Tibial nerve (tissue), 4 donors: ENCODE measurements around the gene TMEM255B. TPM values are rescaled to one million over a fixed set of nuclear protein-coding genes. Genes with fewer than 3 reads are reported as not detected.

ENCODE experiments used
- DNase-seq, 2 donors: peaks; one replicate each; pipeline ENCODE4 v3.0.0-alpha.2; 2019; ENCODE audit warnings: low spot score in 2 of 2
- H3K27ac ChIP-seq, 4 donors: fragments of 200-600 bp; sonication (generic) in 3 of 4; one replicate each; pipeline ENCODE4 v1.5.1; 2017 to 2019; ENCODE audit warnings: mild to moderate bottlenecking in 1 of 4
- H3K27me3 ChIP-seq, 2 donors: fragments of 200-600 bp; sonication (generic) in 1 of 2; one replicate each; pipeline versions ENCODE4 v1.5.1 to v1.6.0; 2017 to 2019
- H3K36me3 ChIP-seq, 3 donors: fragments of 200-600 bp; sonication (generic); one replicate each; pipeline ENCODE4 v1.5.1; 2018 to 2019
- H3K4me1 ChIP-seq, 4 donors: fragments of 200-600 bp; sonication (generic) in 3 of 4; one replicate each; pipeline ENCODE4 v1.5.1; 2017 to 2019
- H3K4me3 ChIP-seq, 4 donors: fragments of 200-600 bp; sonication (generic) in 3 of 4; one replicate each; pipeline ENCODE4 v1.5.1; 2017 to 2019; ENCODE audit warnings: mild to moderate bottlenecking in 1 of 4, moderate library complexity in 1 of 4
- H3K9me3 ChIP-seq, 4 donors: fragments of 200-600 bp; sonication (generic) in 3 of 4; one replicate each; pipeline ENCODE4 v1.5.1; 2017 to 2019
- EP300 ChIP-seq, 2 donors: sonication (generic); formaldehyde crosslinking; IDR thresholded peaks; one replicate each; pipeline ENCODE4 v1.6.1; 2017; ENCODE audit warnings: antibody characterized with exemption in 2 of 2, mild to moderate bottlenecking in 1 of 2
- POLR2A ChIP-seq, 2 donors: fragments of 450-650 bp; IDR thresholded peaks; one replicate each; pipeline ENCODE4 v1.6.1; 2017; ENCODE audit warnings: antibody characterized with exemption in 2 of 2, mild to moderate bottlenecking in 2 of 2, moderate library complexity in 2 of 2
- WGBS, 2 donors: methylation state at CpG; one replicate each; pipeline ENCODE4 v1.1.5; 2018; 5-methylcytosine and 5-hydroxymethylcytosine counted together
- total RNA-seq, 4 donors: library from RNA; depleted of rRNA; stranded (reverse); fragments of >200 nt; gene quantifications; one replicate each; pipeline ENCODE4 v1.1.0, GENCODE V29; 2016
- TF ChIP-seq, protein P1 (sequence below), 5 experiments: fragments of 200-600 bp in 3 of 5; fragments of 450-650 bp in 2 of 5; sonication (generic) in 3 of 5; IDR thresholded peaks; one replicate each; pipeline ENCODE4 v1.5.1; 2016 to 2019; ENCODE audit warnings: antibody characterized with exemption in 5 of 5, mild to moderate bottlenecking in 3 of 5, moderate library complexity in 2 of 5

Gene TMEM255B
- total RNA-seq, 4 donors from 2014 or later = 3.3 to 21.6 (median 10.9) TPM

DNA sequence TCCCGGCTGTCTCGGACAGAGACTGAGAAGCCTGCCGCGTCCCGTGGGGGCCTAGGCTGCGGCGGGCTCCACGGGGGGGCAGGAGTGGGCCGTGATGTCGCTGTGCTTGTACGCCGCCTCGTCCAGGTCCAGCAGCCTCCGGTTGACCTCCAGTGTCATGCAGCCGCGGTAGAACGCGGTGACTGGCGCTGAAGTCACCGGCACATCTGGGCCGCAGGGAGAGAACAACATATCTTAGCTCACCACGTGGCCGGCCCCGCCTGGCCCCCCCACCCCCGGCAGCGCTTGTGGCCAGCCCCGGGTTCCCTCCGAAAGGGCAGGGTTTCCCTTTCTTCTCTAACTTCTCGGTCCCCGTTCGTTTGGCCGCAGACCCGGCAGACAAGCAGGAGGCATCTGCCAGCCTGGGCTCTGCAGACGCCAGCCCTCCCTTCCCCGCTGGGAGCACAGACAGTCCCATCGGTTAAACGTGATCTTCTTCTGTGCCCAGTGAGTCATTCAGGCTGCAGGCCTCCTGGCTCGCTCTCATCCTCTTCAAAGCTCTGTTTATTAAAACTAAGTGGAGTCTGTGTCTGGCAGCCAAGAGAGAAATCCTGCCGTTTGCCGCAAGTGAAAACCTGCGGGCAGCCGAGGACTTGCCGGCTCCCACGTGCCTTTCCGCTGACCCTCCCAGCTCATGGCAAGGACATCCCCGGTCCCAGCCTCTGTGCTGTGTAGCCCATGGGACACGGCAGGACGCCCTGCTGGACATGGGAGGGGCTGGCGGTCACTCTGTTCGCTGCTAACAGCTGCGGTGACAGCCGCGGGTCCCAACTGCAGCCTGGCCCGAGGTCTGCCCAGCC is 62.0 kb downstream of the TMEM255B start:
- TF ChIP-seq, protein P1, sequence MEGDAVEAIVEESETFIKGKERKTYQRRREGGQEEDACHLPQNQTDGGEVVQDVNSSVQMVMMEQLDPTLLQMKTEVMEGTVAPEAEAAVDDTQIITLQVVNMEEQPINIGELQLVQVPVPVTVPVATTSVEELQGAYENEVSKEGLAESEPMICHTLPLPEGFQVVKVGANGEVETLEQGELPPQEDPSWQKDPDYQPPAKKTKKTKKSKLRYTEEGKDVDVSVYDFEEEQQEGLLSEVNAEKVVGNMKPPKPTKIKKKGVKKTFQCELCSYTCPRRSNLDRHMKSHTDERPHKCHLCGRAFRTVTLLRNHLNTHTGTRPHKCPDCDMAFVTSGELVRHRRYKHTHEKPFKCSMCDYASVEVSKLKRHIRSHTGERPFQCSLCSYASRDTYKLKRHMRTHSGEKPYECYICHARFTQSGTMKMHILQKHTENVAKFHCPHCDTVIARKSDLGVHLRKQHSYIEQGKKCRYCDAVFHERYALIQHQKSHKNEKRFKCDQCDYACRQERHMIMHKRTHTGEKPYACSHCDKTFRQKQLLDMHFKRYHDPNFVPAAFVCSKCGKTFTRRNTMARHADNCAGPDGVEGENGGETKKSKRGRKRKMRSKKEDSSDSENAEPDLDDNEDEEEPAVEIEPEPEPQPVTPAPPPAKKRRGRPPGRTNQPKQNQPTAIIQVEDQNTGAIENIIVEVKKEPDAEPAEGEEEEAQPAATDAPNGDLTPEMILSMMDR (IDR thresholded peaks at IDR 0.05) = no peak
- TF ChIP-seq POLR2A (IDR thresholded peaks at IDR 0.05) (no peak), EP300 (IDR thresholded peaks at IDR 0.05) (peak in 1 of 2 donors; percentile 80)
- peak; percentile 73 to 75 for DNase-seq
- 30 to 44% methylated on average over 36 to 37 of the region's 54 CpGs for WGBS, 2 donors
- Histone ChIP-seq H3K4me1 (peaks cover 0 to 66% (median 20%) of the 10 kb centered on the region in 4 donors), H3K36me3 (peaks cover 0 to 41% (median 0%) of the 10 kb centered on the region in 3 donors), H3K4me3 (peak overlapping the region in 2 of 4 donors; percentile 23 to 31), H3K27ac (peak overlapping the region; percentile 21 to 79 (median 64)), H3K9me3 (no peaks in the 10 kb centered on the region), H3K27me3 (no peaks in the 10 kb centered on the region)

DNA sequence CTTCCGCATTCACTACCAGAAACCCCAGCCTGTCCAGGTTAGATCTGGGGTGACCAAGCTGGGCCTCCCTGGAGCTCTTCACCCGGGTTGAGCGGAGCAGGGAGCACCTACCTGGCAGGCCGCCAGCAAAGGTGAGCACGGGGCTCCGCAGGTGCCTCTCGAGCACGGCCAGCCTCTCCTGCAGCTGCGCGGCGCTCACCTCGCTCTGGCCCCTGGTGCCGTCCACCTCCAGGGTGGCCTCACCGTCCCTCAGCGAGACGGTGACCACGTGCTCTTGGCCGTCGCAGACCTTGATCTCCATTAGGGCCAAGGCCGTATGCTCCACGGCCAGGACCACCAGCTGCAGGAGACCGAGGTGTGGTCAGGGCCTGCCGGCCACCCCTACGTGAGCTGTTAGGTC is 62.8 kb downstream of the TMEM255B start:
- TF ChIP-seq POLR2A (IDR thresholded peaks at IDR 0.05) (no peak), EP300 (IDR thresholded peaks at IDR 0.05) (no peak)
- TF ChIP-seq, protein P1 (IDR thresholded peaks at IDR 0.05) = no peak
- Histone ChIP-seq H3K36me3 (peaks cover 0 to 49% (median 0%) of the 10 kb centered on the region in 3 donors), H3K9me3 (no peaks in the 10 kb centered on the region), H3K4me3 (no peak overlapping the region), H3K27ac (peak overlapping the region in 3 of 4 donors; percentile 54 to 79 (median 75)), H3K4me1 (peaks cover 0 to 57% (median 16%) of the 10 kb centered on the region in 4 donors), H3K27me3 (no peaks in the 10 kb centered on the region)
- DNase-seq = no peak
- WGBS, 2 donors = 94 to 95% methylated on average over 21 to 24 of the region's 24 CpGs

DNA sequence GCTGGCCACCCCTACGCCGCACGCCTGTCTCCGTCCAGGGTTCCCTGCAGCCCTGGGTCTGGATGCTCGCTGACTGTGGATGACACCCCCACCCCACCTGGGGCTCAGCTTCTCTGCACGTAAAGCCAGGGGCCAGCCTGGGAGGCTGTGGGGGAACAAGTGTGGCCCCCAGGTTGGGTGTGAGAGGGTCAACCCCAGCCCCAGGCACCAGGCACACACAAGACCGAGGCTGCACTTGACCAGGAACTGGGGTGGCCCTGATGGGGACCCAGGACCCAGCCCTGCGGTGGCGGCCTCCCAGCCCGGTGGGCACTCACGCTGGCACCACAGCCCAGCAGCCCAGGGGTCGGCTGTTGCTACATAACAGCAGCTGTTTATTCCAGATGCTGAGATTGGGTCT is 63.2 kb downstream of the TMEM255B start:
- no peaks in the 10 kb centered on the region for H3K27me3 ChIP-seq
- peak overlapping the region in 1 of 4 donors; percentile 79 for H3K27ac ChIP-seq
- H3K36me3 ChIP-seq = peaks cover 0 to 54% (median 1%) of the 10 kb centered on the region in 3 donors
- H3K4me1 ChIP-seq = peaks cover 0 to 53% (median 14%) of the 10 kb centered on the region in 4 donors
- H3K9me3 ChIP-seq = no peaks in the 10 kb centered on the region
- TF ChIP-seq, protein P1 (IDR thresholded peaks at IDR 0.05) = no peak
- TF ChIP-seq EP300 (IDR thresholded peaks at IDR 0.05) (no peak), POLR2A (IDR thresholded peaks at IDR 0.05) (no peak)
- no peak for DNase-seq
- H3K4me3 ChIP-seq = no peak overlapping the region
- WGBS, 2 donors = 81 to 96% methylated on average over 6 to 9 of the region's 12 CpGs

DNA sequence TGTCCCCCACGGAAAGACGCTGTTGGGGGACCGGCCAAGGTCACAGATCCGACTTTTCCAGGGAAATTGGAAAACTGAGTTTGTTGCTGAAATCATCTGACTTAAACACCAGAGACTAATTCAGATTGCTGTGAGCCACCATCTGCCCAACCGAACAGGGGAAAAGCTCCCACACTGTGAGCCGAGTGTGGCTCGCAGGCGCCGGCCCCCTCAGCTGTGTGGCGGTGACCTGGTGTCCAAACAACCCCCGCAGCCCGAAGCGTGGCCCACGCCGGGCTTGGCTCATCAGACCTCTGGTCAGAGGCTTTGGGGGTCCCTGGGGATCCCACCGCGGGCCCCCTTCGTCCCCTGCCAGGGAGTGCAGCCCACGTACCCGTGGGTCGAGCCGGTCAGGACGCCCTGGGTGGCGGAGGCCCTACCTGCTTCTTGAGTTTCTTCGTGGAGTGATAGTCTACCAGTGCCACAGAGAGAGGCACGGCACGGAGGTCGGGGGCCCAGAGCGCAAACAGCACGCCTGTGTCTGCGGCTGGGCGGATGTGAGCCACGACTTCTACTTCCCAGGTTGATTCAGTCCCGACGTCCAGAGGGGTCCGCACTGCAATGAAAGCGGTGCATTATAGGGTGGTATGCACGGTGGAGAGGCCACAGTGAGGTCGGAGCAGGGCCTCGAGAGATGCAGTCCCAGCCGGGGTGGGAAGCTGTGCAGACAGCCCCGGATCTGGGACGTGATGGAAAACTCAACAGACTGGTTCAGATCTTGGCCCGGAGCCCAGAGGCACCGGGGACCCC is 64.1 kb downstream of the TMEM255B start:
- Histone ChIP-seq H3K9me3 (no peaks in the 10 kb centered on the region), H3K36me3 (peaks cover 0 to 62% (median 2%) of the 10 kb centered on the region in 3 donors), H3K27ac (no peak overlapping the region), H3K4me1 (peaks cover 0 to 44% (median 14%) of the 10 kb centered on the region in 4 donors), H3K4me3 (no peak overlapping the region), H3K27me3 (no peaks in the 10 kb centered on the region)
- DNase-seq = no peak
- TF ChIP-seq EP300 (IDR thresholded peaks at IDR 0.05) (no peak), POLR2A (IDR thresholded peaks at IDR 0.05) (no peak)
- TF ChIP-seq, protein P1 (IDR thresholded peaks at IDR 0.05) = no peak
- WGBS, 2 donors = 82 to 89% methylated on average over 42 to 45 of the region's 45 CpGs
